ENCODE data around the gene CLIC6.

GRCh38 chr21:34687745-34688144, 19.0 kb downstream of the CLIC6 start:
- TF ChIP-seq, protein P1, sequence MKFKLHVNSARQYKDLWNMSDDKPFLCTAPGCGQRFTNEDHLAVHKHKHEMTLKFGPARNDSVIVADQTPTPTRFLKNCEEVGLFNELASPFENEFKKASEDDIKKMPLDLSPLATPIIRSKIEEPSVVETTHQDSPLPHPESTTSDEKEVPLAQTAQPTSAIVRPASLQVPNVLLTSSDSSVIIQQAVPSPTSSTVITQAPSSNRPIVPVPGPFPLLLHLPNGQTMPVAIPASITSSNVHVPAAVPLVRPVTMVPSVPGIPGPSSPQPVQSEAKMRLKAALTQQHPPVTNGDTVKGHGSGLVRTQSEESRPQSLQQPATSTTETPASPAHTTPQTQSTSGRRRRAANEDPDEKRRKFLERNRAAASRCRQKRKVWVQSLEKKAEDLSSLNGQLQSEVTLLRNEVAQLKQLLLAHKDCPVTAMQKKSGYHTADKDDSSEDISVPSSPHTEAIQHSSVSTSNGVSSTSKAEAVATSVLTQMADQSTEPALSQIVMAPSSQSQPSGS (tag by site-specific recombination; IDR thresholded peaks at IDR 0.05; ENCODE audit: low read depth): no peak
- TF ChIP-seq, protein P2, sequence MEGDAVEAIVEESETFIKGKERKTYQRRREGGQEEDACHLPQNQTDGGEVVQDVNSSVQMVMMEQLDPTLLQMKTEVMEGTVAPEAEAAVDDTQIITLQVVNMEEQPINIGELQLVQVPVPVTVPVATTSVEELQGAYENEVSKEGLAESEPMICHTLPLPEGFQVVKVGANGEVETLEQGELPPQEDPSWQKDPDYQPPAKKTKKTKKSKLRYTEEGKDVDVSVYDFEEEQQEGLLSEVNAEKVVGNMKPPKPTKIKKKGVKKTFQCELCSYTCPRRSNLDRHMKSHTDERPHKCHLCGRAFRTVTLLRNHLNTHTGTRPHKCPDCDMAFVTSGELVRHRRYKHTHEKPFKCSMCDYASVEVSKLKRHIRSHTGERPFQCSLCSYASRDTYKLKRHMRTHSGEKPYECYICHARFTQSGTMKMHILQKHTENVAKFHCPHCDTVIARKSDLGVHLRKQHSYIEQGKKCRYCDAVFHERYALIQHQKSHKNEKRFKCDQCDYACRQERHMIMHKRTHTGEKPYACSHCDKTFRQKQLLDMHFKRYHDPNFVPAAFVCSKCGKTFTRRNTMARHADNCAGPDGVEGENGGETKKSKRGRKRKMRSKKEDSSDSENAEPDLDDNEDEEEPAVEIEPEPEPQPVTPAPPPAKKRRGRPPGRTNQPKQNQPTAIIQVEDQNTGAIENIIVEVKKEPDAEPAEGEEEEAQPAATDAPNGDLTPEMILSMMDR (tag by site-specific recombination; IDR thresholded peaks at IDR 0.05): no peak
- no peak for TF ChIP-seq ZNF404 (tag by site-specific recombination; IDR thresholded peaks at IDR 0.05)
- TF ChIP-seq KLF16 (tag by site-specific recombination; IDR thresholded peaks at IDR 0.05): no peak

Data from HEK293 (cell line).